SK-N-SH (cell line): ENCODE measurements around the gene ATF3. TPM values are rescaled to one million over a fixed set of nuclear protein-coding genes. Genes with fewer than 3 reads are reported as not detected.

Experiments used
- CTCF ChIA-PET: fragments of 300-600, 350-600 bp; formaldehyde crosslinking; extraction: SDS; loops from one replicate; lab custom pipeline; 2021; lab: Yijun Ruan, JAX
- POLR2A ChIA-PET: fragments of 350-600 bp; sonication (Branson Sonifier 250); formaldehyde crosslinking; extraction: SDS; loops from one replicate; lab custom pipeline; 2020; ENCODE audit warnings: antibody characterized with exemption, inconsistent platforms; lab: Yijun Ruan, JAX
- DNase-seq: peaks from one replicate; pipeline ENCODE4 v3.0.0; 2012
- H2AFZ ChIP-seq: fragments of 200-600 bp; sonication (generic); 2 replicates; pipeline ENCODE4 v1.8.1; 2016; ENCODE audit warnings: antibody characterized with exemption, mild to moderate bottlenecking, low read depth
- H3F3A ChIP-seq: fragments of 200-600 bp; sonication (generic); replicated peaks from 2 replicates; pipeline ENCODE3; 2016; ENCODE audit warnings: antibody characterized with exemption, mild to moderate bottlenecking; ENCODE audit not compliant: insufficient read depth
- H3K27ac ChIP-seq, 2 experiments: fragments of 200-500 bp in 1 of 2; fragments of 200-600 bp in 1 of 2; sonication (Bioruptor generic) in 1 of 2; sonication (generic), shearing (Covaris generic) in 1 of 2; 2 replicates each; pipeline versions ENCODE4 v1.5.1 to v1.6.1; 2014 to 2016; ENCODE audit warnings: low read depth in 2 of 2, inconsistent platforms in 1 of 2, low read length in 1 of 2, mild to moderate bottlenecking in 1 of 2, mixed read lengths in 1 of 2
- H3K27me3 ChIP-seq: fragments of 200-600 bp; sonication (generic), shearing (Covaris generic); 2 replicates; pipeline ENCODE4 v1.6.1; 2016; ENCODE audit warnings: mixed run types; ENCODE audit not compliant: insufficient read depth
- H3K36me3 ChIP-seq, 2 experiments: fragments of 200-500 bp in 1 of 2; fragments of 200-600 bp in 1 of 2; sonication (Bioruptor generic) in 1 of 2; sonication (generic) in 1 of 2; replicated peaks in 1 of 2; 2 replicates each; pipeline versions ENCODE3 to v1.5.1; 2014 to 2016; ENCODE audit warnings: low read length in 1 of 2, mild to moderate bottlenecking in 1 of 2; ENCODE audit not compliant: insufficient read depth in 2 of 2, control insufficient read depth in 1 of 2
- H3K4me1 ChIP-seq, 2 experiments: fragments of 200-500 bp in 1 of 2; fragments of 200-600 bp in 1 of 2; sonication (Bioruptor generic) in 1 of 2; sonication (generic), shearing (Covaris generic) in 1 of 2; 2 replicates each; pipeline versions ENCODE4 v1.5.1 to v1.6.1; 2014 to 2016; ENCODE audit warnings: low read depth in 1 of 2, low read length in 1 of 2, mixed run types in 1 of 2; ENCODE audit not compliant: insufficient read depth in 2 of 2, control insufficient read depth in 1 of 2
- H3K4me2 ChIP-seq: fragments of 200-600 bp; sonication (generic), shearing (Covaris generic); 2 replicates; pipeline ENCODE4 v1.6.1; 2017; ENCODE audit warnings: mixed run types
- H3K4me3 ChIP-seq, 2 experiments: fragments of 200-500 bp in 1 of 2; fragments of 200-600 bp in 1 of 2; sonication (Bioruptor generic) in 1 of 2; sonication (generic), shearing (Covaris generic) in 1 of 2; 2 replicates each; pipeline versions ENCODE4 v1.5.1 to v1.8.1; 2014 to 2016; ENCODE audit warnings: low read depth in 2 of 2, inconsistent platforms in 1 of 2, low read length in 1 of 2, mild to moderate bottlenecking in 1 of 2, mixed read lengths in 1 of 2, moderate library complexity in 1 of 2
- H3K79me2 ChIP-seq: fragments of 200-600 bp; sonication (generic); 2 replicates; pipeline ENCODE4 v1.8.1; 2017; ENCODE audit warnings: mild to moderate bottlenecking; ENCODE audit not compliant: insufficient read depth
- H3K9ac ChIP-seq: fragments of 200-600 bp; sonication (generic); 2 replicates; pipeline ENCODE4 v1.6.1; 2017; ENCODE audit warnings: mixed run types
- H3K9me2 ChIP-seq: fragments of 200-600 bp; sonication (generic); 2 replicates; pipeline ENCODE4 v1.6.1; 2017; ENCODE audit warnings: mixed run types
- H3K9me3 ChIP-seq: fragments of 200-600 bp; sonication (generic); 2 replicates; pipeline ENCODE4 v1.6.1; 2017; ENCODE audit warnings: mixed run types, mild to moderate bottlenecking, moderate library complexity
- H4K20me1 ChIP-seq: fragments of 200-600 bp; sonication (generic); 2 replicates; pipeline ENCODE4 v1.6.1; 2017; ENCODE audit warnings: mild to moderate bottlenecking, mixed run types; ENCODE audit not compliant: insufficient read depth
- EP300 ChIP-seq, 2 experiments: IDR thresholded peaks; 2 replicates each; pipeline versions ENCODE4 v1.4.0 to v1.6.1; 2012; ENCODE audit warnings: borderline replicate concordance in 1 of 2, low read depth in 1 of 2, low read length in 1 of 2
- EZH2phosphoT487 ChIP-seq: fragments of 200-600 bp; sonication (generic); IDR thresholded peaks from 2 replicates; pipeline ENCODE4 v1.6.1; 2017; ENCODE audit warnings: low read depth, mixed run types, mild to moderate bottlenecking, antibody characterized with exemption, moderate library complexity, borderline replicate concordance
- FOXJ3 ChIP-seq: sonication (generic); formaldehyde crosslinking; IDR thresholded peaks from 2 replicates; pipeline ENCODE4 v1.5.1; 2020; ENCODE audit warnings: mild to moderate bottlenecking, missing genetic modification reagents
- FOXM1 ChIP-seq: IDR thresholded peaks from 2 replicates; pipeline ENCODE4 v1.4.0; 2012; ENCODE audit warnings: low read depth, mild to moderate bottlenecking
- GATA2 ChIP-seq: sonication (generic); formaldehyde crosslinking; IDR thresholded peaks from 2 replicates; pipeline ENCODE4 v1.5.0; 2020; ENCODE audit warnings: mild to moderate bottlenecking, missing genetic modification reagents
- MXI1 ChIP-seq: IDR thresholded peaks from 2 replicates; pipeline ENCODE4 v1.6.1; 2012; ENCODE audit warnings: mild to moderate bottlenecking, low read depth, low read length, improper control_type of control experiment
- NFIC ChIP-seq: IDR thresholded peaks from 2 replicates; pipeline ENCODE4 v1.4.0; 2012; ENCODE audit warnings: borderline replicate concordance
- NRF1 ChIP-seq: IDR thresholded peaks from 2 replicates; pipeline ENCODE4 v1.6.1; 2012; ENCODE audit warnings: low read depth, mild to moderate bottlenecking, low read length
- RAD21 ChIP-seq: IDR thresholded peaks from 2 replicates; pipeline ENCODE4 v1.6.1; 2012; ENCODE audit warnings: mild to moderate bottlenecking, low read length
- RCOR1 ChIP-seq: fragments of 150-350 bp; IDR thresholded peaks from 2 replicates; pipeline ENCODE4 v1.6.1; 2017; ENCODE audit warnings: antibody characterized with exemption, low read length
- RFX5 ChIP-seq: IDR thresholded peaks from 2 replicates; pipeline ENCODE4 v1.6.1; 2012; ENCODE audit warnings: mild to moderate bottlenecking, improper control_type of control experiment, low read length
- SIN3A ChIP-seq: IDR thresholded peaks from 2 replicates; pipeline ENCODE4 v1.6.1; 2012; ENCODE audit warnings: low read depth, mild to moderate bottlenecking, low read length, moderate library complexity, borderline replicate concordance
- SMC3 ChIP-seq: IDR thresholded peaks from 2 replicates; pipeline ENCODE4 v1.6.1; 2012; ENCODE audit warnings: low read depth, low read length, improper control_type of control experiment
- TAF1 ChIP-seq: IDR thresholded peaks from 2 replicates; pipeline ENCODE4 v1.6.1; 2012; ENCODE audit warnings: low read depth, mild to moderate bottlenecking, low read length, moderate library complexity, borderline replicate concordance
- TEAD4 ChIP-seq: IDR thresholded peaks from 2 replicates; pipeline ENCODE4 v1.4.0; 2012; ENCODE audit warnings: mild to moderate bottlenecking, borderline replicate concordance; ENCODE audit not compliant: insufficient read depth
- WGBS: methylation state at CpG from one replicate; pipeline ENCODE4 v1.1.6; 2017; ENCODE audit warnings: low lambda C conversion rate; 5-methylcytosine and 5-hydroxymethylcytosine counted together
- polyA plus RNA-seq, 3 experiments: library from polyadenylated mRNA; depleted of rRNA; stranded (reverse); fragments of >200 nt; gene quantifications; 2 replicates each; pipeline ENCODE4 v1.2.3, GENCODE V29; 2012
- TF ChIP-seq, protein P1 (sequence below): fragments of 150-350 bp; IDR thresholded peaks from 2 replicates; pipeline ENCODE4 v1.6.1; 2016; ENCODE audit warnings: mild to moderate bottlenecking, low read depth, low read length
- TF ChIP-seq, protein P2 (sequence below): IDR thresholded peaks from 2 replicates; pipeline ENCODE4 v1.6.1; 2012; ENCODE audit warnings: mild to moderate bottlenecking, low read depth, low read length, moderate library complexity
- TF ChIP-seq, protein P3 (sequence below): IDR thresholded peaks from 2 replicates; pipeline ENCODE4 v1.4.0; 2012; ENCODE audit warnings: low read depth, borderline replicate concordance

ATF3 gene
- polyA plus RNA-seq, 1 of the 3 experiments (the other 2 are of a cell fraction): 29.7 TPM

DNA sequence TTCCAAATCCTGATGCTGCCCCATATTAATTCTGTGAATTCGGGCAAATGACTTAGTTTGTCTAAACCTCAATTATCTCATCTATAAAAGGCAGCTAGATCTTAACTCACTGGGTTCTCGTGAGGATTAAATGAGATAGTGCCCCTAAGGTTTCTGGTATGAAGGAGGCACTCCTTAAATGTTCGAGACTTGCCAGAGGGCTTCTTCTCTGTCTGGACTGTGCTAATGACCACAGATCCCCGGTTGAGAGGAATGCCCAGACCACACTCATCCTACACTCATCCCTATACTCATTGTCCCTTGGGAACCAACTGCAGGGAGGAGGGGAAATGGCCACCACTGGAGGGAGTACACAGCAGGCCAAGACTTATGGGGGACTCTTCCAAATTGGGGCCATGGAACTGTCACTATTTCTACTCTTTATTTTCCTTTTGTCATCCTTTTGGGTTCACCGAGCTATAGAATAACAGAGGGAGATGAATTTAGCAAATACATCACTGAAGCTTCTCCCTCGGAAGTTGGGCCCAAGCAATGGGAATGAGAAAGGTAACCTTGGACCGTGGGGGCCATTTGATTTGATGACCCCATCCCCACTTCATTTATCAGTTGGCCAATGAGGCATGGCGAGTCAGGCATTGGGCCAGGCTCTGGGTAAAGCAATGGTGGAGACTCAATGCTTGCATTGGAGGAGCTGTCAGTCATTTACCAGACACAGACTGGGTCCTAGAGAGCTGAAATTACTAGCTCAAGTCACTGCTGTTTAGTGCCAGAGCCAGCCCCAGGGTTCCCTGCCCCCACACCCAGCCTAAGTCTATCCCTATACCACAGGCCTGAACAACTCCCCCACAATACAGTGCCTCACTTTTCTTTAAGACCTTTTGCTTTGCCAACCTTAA is 5.1 kb downstream of the ATF3 start:
- Histone ChIP-seq H3K27ac (no peak overlapping the region), H3K79me2 (no peaks in the 10 kb centered on the region), H3K4me2 (no peak overlapping the region), H3K36me3 (no peaks in the 10 kb centered on the region), H3K9me3 (no peaks in the 10 kb centered on the region), H3K9ac (no peak overlapping the region)
- TF ChIP-seq, protein P1, sequence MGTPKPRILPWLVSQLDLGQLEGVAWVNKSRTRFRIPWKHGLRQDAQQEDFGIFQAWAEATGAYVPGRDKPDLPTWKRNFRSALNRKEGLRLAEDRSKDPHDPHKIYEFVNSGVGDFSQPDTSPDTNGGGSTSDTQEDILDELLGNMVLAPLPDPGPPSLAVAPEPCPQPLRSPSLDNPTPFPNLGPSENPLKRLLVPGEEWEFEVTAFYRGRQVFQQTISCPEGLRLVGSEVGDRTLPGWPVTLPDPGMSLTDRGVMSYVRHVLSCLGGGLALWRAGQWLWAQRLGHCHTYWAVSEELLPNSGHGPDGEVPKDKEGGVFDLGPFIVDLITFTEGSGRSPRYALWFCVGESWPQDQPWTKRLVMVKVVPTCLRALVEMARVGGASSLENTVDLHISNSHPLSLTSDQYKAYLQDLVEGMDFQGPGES: no peak
- TF ChIP-seq RCOR1: no peak
- TF ChIP-seq NRF1: no peak
- TF ChIP-seq SIN3A: no peak
- TF ChIP-seq RAD21: no peak
- TF ChIP-seq, protein P2, sequence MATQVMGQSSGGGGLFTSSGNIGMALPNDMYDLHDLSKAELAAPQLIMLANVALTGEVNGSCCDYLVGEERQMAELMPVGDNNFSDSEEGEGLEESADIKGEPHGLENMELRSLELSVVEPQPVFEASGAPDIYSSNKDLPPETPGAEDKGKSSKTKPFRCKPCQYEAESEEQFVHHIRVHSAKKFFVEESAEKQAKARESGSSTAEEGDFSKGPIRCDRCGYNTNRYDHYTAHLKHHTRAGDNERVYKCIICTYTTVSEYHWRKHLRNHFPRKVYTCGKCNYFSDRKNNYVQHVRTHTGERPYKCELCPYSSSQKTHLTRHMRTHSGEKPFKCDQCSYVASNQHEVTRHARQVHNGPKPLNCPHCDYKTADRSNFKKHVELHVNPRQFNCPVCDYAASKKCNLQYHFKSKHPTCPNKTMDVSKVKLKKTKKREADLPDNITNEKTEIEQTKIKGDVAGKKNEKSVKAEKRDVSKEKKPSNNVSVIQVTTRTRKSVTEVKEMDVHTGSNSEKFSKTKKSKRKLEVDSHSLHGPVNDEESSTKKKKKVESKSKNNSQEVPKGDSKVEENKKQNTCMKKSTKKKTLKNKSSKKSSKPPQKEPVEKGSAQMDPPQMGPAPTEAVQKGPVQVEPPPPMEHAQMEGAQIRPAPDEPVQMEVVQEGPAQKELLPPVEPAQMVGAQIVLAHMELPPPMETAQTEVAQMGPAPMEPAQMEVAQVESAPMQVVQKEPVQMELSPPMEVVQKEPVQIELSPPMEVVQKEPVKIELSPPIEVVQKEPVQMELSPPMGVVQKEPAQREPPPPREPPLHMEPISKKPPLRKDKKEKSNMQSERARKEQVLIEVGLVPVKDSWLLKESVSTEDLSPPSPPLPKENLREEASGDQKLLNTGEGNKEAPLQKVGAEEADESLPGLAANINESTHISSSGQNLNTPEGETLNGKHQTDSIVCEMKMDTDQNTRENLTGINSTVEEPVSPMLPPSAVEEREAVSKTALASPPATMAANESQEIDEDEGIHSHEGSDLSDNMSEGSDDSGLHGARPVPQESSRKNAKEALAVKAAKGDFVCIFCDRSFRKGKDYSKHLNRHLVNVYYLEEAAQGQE: no peak
- no peak for TF ChIP-seq SMC3
- no peak for TF ChIP-seq EZH2phosphoT487
- no peak for TF ChIP-seq EP300 (IDR thresholded peaks at IDR 0.05; ENCODE audit: borderline replicate concordance in 1 of 2, low read depth in 1 of 2, low read length in 1 of 2)
- TF ChIP-seq NFIC: no peak
- TF ChIP-seq GATA2 (CRISPR knock-in tag): no peak
- TF ChIP-seq TAF1: no peak
- TF ChIP-seq, protein P3, sequence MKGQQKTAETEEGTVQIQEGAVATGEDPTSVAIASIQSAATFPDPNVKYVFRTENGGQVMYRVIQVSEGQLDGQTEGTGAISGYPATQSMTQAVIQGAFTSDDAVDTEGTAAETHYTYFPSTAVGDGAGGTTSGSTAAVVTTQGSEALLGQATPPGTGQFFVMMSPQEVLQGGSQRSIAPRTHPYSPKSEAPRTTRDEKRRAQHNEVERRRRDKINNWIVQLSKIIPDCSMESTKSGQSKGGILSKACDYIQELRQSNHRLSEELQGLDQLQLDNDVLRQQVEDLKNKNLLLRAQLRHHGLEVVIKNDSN: no peak
- no peak for TF ChIP-seq MXI1
- no peak for TF ChIP-seq TEAD4
- TF ChIP-seq FOXM1: no peak
- TF ChIP-seq RFX5: no peak
- no peak for TF ChIP-seq FOXJ3 (CRISPR knock-in tag)
- TF ChIP-seq, all 33 proteins: peak for 0
- WGBS: 75% methylated on average over 8 of the region's 8 CpGs
- no peaks in the 10 kb centered on the region; the same call in 1 of the 2 replicates for H4K20me1 ChIP-seq
- no peak overlapping the region for H2AFZ ChIP-seq
- H3K9me2 ChIP-seq: no peaks in the 10 kb centered on the region
- peaks cover 0 to 14% of the 10 kb centered on the region in 2 experiments; a peak in 2 of 4 replicates for H3K4me1 ChIP-seq
- H3F3A ChIP-seq: no peaks in the 10 kb centered on the region
- no peak for DNase-seq
- ChIA-PET CTCF (interaction anchor here (1.1 to 1.3 kb wide), 3 partner anchors 136 to 158 kb away, joined by 4 to 5 read pairs (median 4); no protein-coding TSS in a partner anchor), POLR2A (no interaction called here)
- H3K27me3 ChIP-seq: no peaks in the 10 kb centered on the region
- H3K4me3 ChIP-seq: no peak overlapping the region
